Common myeloid progenitor, CD34-positive (primary cell): ENCODE measurements around the gene TNK2.

Experiments
- CTCF ChIA-PET: fragments of 350-600 bp; sonication (Branson Sonifier 250); formaldehyde crosslinking; loops from one replicate; lab custom pipeline; 2021; ENCODE audit warnings: antibody characterized with exemption; lab: Charles Lee
- POLR2A ChIA-PET: fragments of 350-600 bp; sonication (Branson Sonifier 250); formaldehyde crosslinking; loops from one replicate; lab custom pipeline; 2021; ENCODE audit warnings: antibody characterized with exemption; lab: Charles Lee
- DNase-seq, 3 donors: peaks; one replicate each; pipeline versions ENCODE4 v3.0.0 to v3.0.0-alpha.2; 2013
- H3K27ac ChIP-seq, 2 experiments: 1 replicate in 1 of 2; 2 replicates in 1 of 2; pipeline ENCODE4 v1.7.0; 2013; ENCODE audit warnings: inconsistent platforms in 2 of 2, low read length in 2 of 2, mild to moderate bottlenecking in 2 of 2, low read depth in 1 of 2, moderate library complexity in 1 of 2; ENCODE audit not compliant: severe bottlenecking in 2 of 2, insufficient read depth in 1 of 2, poor library complexity in 1 of 2
- H3K27me3 ChIP-seq, 5 experiments: replicated peaks in 2 of 5; 1 replicate in 3 of 5; 2 replicates in 2 of 5; pipeline versions ENCODE4 v1.6.1 to v1.7.0; 2013; ENCODE audit warnings: low read length in 4 of 5, mild to moderate bottlenecking in 2 of 5, moderate library complexity in 2 of 5, inconsistent platforms in 1 of 5; ENCODE audit not compliant: insufficient read depth in 5 of 5, control insufficient read depth in 4 of 5
- H3K36me3 ChIP-seq, 4 experiments: 1 replicate in 2 of 4; 2 replicates in 2 of 4; pipeline versions ENCODE4 v1.6.1 to v1.7.0; 2013; ENCODE audit warnings: low read length in 3 of 4, control low read depth in 1 of 4, mild to moderate bottlenecking in 1 of 4; ENCODE audit not compliant: control insufficient read depth in 4 of 4, insufficient read depth in 4 of 4
- H3K4me1 ChIP-seq, 4 experiments: 1 replicate in 3 of 4; 2 replicates in 1 of 4; pipeline versions ENCODE4 v1.6.1 to v1.7.1; 2013; ENCODE audit warnings: low read length in 3 of 4, mild to moderate bottlenecking in 3 of 4, control low read depth in 1 of 4, inconsistent platforms in 1 of 4, moderate library complexity in 1 of 4; ENCODE audit not compliant: control insufficient read depth in 4 of 4, insufficient read depth in 4 of 4; ENCODE audit errors: control extremely low read depth in 1 of 4
- H3K4me3 ChIP-seq, 7 experiments: 1 replicate in 4 of 7; 2 replicates in 3 of 7; pipeline versions ENCODE4 v1.5.1 to v1.7.0; 2013; ENCODE audit warnings: mild to moderate bottlenecking in 7 of 7, low read length in 6 of 7, moderate library complexity in 6 of 7, inconsistent platforms in 2 of 7, low read depth in 2 of 7, control low read depth in 1 of 7; ENCODE audit not compliant: insufficient read depth in 4 of 7, control insufficient read depth in 1 of 7; ENCODE audit errors: extremely low read depth in 1 of 7
- H3K9me3 ChIP-seq, 5 experiments: 1 replicate in 4 of 5; 2 replicates in 1 of 5; pipeline versions ENCODE4 v1.6.1 to v1.7.1; 2013; ENCODE audit warnings: low read length in 4 of 5, mild to moderate bottlenecking in 2 of 5, inconsistent platforms in 1 of 5, low read depth in 1 of 5, moderate library complexity in 1 of 5; ENCODE audit not compliant: control insufficient read depth in 4 of 5, insufficient read depth in 2 of 5; ENCODE audit errors: control extremely low read depth in 1 of 5
- WGBS: methylation state at CpG from one replicate; pipeline ENCODE4 v1.1.5; 2013; ENCODE audit not compliant: insufficient coverage; 5-methylcytosine and 5-hydroxymethylcytosine counted together

The TNK2 gene

DNA sequence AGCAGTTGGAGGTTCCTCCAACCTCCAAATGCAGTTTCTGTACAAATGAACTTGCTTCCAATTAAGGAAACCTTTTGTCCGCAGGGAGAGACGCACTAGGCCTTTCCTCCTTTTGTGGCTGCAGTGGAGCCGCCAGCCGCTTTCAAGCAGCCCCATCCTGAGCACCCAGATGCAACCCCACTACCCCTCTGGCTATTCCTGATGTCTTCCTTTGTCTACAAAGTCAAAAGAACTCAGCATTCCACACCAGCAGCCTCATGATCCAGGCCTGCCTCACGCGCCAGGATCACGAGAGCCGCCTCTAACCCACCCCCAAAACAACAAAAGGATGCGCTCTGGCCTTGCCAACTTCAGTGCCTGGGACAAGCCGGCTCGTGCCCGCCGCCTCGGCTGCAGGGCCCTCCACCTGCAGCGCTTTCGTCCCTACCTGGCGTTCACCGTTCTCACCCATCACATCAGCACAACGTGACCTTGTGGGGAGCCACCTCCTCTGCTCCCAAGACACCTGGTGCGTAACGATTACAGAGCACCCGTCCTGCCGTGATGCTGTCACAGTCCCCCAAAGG, 48.4 kb downstream of the TNK2 start:
- H3K9me3 ChIP-seq = no peaks in the 10 kb centered on the region
- H3K27me3 ChIP-seq = no peaks in the 10 kb centered on the region
- peaks cover 8 to 53% (median 29%) of the 10 kb centered on the region in 4 experiments for H3K4me1 ChIP-seq
- DNase-seq = no peak
- peak overlapping the region in 4 of 7 experiments; percentile 15 to 76 (median 56) for H3K4me3 ChIP-seq
- WGBS = 85% methylated on average over 23 of the region's 23 CpGs
- H3K36me3 ChIP-seq = peaks cover 0 to 12% (median 9%) of the 10 kb centered on the region in 4 experiments
- ChIA-PET CTCF (interaction anchor here (0.9 to 11.6 kb wide), 14 partner anchors 9 to 73 kb away, joined by 3 to 238 read pairs (median 10); partner anchors contain the start of gene TNK2), POLR2A (interaction anchor here (0.7 to 1.0 kb wide), 3 partner anchors 30 to 51 kb away, joined by 3 to 6 read pairs (median 3); no protein-coding TSS in a partner anchor)
- no peak overlapping the region for H3K27ac ChIP-seq

- CTCF ChIA-PET = interaction anchor here (0.9 to 11.6 kb wide), 9 partner anchors 10 to 60 kb away, joined by 3 to 238 read pairs (median 8); partner anchors contain the start of gene TNK2
- POLR2A ChIA-PET = interaction anchor here (0.6 to 1.0 kb wide), 4 partner anchors 30 to 316 kb away, joined by 3 to 6 read pairs (median 3); partner anchors contain the start of gene PPP1R2
Observed at GRCh38 chr3:195859061-195859845, 49.1 kb downstream of the TNK2 start.

GRCh38 chr3:195856410-195857084, 51.8 kb downstream of the TNK2 start:
- ChIA-PET POLR2A (interaction anchor here (1.0 to 1.6 kb wide), 3 partner anchors 44 to 51 kb away, joined by 3 to 15 read pairs (median 6); partner anchors contain the start of gene TNK2), CTCF (interaction anchor here (0.6 to 11.6 kb wide), 10 partner anchors 15 to 322 kb away, joined by 3 to 238 read pairs (median 5); partner anchors contain the start of gene TNK2)
- Histone ChIP-seq H3K27me3 (no peaks in the 10 kb centered on the region), H3K36me3 (no peaks in the 10 kb centered on the region), H3K4me3 (peak overlapping the region in 4 of 7 experiments; percentile 4 to 43 (median 28)), H3K9me3 (no peaks in the 10 kb centered on the region), H3K27ac (peak overlapping the region; percentile 66 to 91), H3K4me1 (peaks cover 12 to 82% (median 54%) of the 10 kb centered on the region in 4 experiments)
- DNase-seq = peak; percentile 91 to 99 (median 96)
- WGBS = 4% methylated on average over 5 of the region's 15 CpGs

More at GRCh38 chr3:195859061-195859845, 49.1 kb downstream of the TNK2 start:
- peaks cover 0 to 11% (median 9%) of the 10 kb centered on the region in 4 experiments for H3K36me3 ChIP-seq
- 18% methylated on average over 13 of the region's 21 CpGs for WGBS
- no peaks in the 10 kb centered on the region for H3K27me3 ChIP-seq
- no peak overlapping the region for H3K27ac ChIP-seq
- peak; percentile 67 to 72 (median 69) for DNase-seq
- H3K4me1 ChIP-seq = peaks cover 8 to 60% (median 35%) of the 10 kb centered on the region in 4 experiments
- peak overlapping the region in 5 of 7 experiments; percentile 15 to 76 (median 53) for H3K4me3 ChIP-seq
- H3K9me3 ChIP-seq = no peaks in the 10 kb centered on the region

- H3K27me3 ChIP-seq = no peaks in the 10 kb centered on the region
- H3K9me3 ChIP-seq = no peaks in the 10 kb centered on the region
- H3K27ac ChIP-seq = peak overlapping the region; percentile 66 to 91
- no peaks in the 10 kb centered on the region for H3K36me3 ChIP-seq
- WGBS = 89% methylated on average over 8 of the region's 13 CpGs
- DNase-seq = no peak
- peaks cover 12 to 88% (median 59%) of the 10 kb centered on the region in 4 experiments for H3K4me1 ChIP-seq
- ChIA-PET CTCF (interaction anchor here (0.6 to 11.6 kb wide), 10 partner anchors 8 to 649 kb away, joined by 3 to 238 read pairs (median 4); partner anchors contain the start of gene TNK2), POLR2A (interaction anchor here (1.0 to 1.6 kb wide), 3 partner anchors 45 to 52 kb away, joined by 3 to 15 read pairs (median 6); partner anchors contain the start of gene TNK2)
- peak overlapping the region in 2 of 7 experiments; percentile 4 to 13 for H3K4me3 ChIP-seq
Observed at GRCh38 chr3:195855471-195856409, 52.6 kb downstream of the TNK2 start.

DNA sequence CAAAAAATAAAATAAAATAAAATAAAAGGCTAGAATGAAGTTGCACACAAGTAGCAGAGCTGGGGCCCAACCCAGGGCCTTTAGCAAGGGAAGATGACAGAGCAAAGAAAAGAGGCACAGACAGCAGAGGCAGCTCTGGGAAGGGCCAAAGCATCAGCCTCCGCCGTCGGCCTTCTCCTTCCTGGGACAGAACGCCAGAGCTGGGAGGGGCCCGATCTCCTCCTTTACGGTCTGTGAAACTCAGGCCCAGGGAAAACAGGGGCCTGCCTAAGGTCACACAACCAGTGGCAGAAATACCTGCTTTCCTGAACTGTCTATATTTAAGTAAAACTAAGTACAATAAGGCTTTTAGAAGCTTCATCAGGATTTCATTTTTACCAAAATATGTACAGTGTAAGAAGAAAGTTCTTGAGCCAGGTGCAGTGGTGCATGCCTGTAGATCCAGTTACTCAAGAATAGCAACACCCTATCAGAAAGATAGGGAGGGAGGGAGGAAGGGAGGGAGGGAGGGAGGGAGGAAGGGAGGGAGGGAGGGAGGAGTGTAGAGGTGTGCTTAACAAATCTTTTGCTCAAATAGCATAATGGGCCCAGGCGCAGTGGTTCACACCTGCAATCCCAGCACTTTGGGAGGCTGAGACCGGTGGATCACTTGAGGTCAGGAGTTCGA, 53.6 kb downstream of the TNK2 start:
- Histone ChIP-seq H3K27ac (peak overlapping the region in 1 of 2 experiments; percentile 58), H3K36me3 (no peaks in the 10 kb centered on the region), H3K4me1 (peaks cover 12 to 79% (median 55%) of the 10 kb centered on the region in 4 experiments), H3K4me3 (no peak overlapping the region), H3K27me3 (no peaks in the 10 kb centered on the region), H3K9me3 (no peaks in the 10 kb centered on the region)
- DNase-seq = no peak
- ChIA-PET CTCF (interaction anchor here (1.2 to 11.6 kb wide), 3 partner anchors 41 to 64 kb away, joined by 3 to 238 read pairs (median 88); no protein-coding TSS in a partner anchor), POLR2A (no interaction called here)
- 47% methylated on average over 5 of the region's 9 CpGs for WGBS
